HG03025 (cell line): Measurements from ENCODE around the gene IL9.

Experiments
- ATAC-seq: cut with Tn5 transposase; IDR thresholded peaks from one replicate; pipeline ENCODE4 v1.9.1; 2021; ENCODE audit warnings: mild to moderate bottlenecking, moderate library complexity; ENCODE audit not compliant: unreplicated experiment, low FRiP score

Gene IL9

DNA sequence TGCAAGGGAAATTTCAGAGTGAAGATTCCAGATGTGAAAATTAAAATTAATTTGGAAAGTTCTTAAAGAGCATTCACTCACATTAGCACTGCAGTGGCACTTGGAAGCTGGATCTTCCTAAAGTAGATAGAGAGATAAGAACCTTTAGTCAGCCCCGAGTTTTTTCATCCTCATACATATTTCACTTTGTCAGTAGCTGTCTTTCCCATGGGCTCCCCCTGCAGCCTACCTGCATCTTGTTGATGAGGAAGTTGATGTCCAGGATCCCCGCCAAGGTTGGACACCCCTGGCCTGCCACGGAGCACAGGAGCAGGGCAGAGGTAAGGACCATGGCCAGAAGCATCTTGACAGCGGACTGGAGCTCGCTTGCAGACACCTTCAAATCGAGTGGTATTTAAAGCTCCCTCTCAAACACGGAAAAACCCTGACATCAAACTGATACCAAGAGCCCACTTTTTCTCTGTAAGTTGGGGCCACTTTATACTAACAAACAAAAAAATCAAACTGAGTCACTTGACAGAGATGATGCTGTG, at the start of gene IL9:
IL9 (minus strand) TSS at position 368 of the 533 bp plus-strand sequence; CDS start at position 343, 25 bp downstream.
- no peak for ATAC-seq

DNA sequence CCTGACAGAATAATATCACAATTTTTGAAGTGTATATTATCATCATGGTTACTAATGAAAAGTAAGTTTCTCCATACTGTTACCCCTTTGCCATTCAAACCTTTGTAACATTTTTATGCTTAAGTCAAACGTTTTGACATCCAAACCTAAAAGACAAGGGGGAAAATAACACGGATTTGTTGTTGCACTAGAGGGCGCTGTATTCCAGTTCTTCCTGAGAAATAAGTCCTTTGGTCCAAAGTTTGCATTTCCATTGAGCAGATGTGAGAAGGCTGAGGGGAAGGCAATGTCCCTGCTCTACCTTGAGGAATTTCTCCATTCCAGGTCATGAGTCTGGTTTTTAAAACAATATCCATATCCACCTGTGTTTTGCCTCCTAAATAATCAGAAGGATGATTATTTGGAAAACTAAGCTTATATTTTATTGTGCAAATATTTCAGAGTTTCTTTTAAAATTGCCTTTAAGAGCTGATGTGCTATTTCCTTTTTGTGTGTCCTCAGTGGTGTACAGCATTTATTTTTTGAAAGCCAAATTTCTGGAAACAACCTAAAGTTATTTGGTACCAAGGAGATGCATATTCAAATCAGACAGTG, 49.4 kb upstream of the IL9 start:
- no peak for ATAC-seq

DNA sequence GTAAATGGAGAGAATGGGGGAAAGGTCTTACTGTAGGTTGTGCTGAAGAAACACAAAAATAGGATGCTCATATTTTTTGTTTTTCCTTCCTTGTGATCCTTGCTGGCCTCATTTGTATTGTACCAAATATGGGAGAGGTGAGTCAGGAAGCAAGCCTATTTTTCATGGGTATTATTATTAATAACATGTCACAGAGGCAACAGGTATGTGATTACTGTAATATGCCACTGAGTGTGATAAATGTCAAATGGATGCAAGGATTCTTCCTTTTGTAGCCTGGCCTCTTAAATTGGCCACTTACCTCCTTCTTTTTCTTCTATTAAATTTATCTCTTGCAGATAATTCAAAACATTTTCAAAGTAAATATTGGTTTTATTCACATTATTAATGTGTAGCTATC, 48.9 kb upstream of the IL9 start:
- ATAC-seq: no peak

DNA sequence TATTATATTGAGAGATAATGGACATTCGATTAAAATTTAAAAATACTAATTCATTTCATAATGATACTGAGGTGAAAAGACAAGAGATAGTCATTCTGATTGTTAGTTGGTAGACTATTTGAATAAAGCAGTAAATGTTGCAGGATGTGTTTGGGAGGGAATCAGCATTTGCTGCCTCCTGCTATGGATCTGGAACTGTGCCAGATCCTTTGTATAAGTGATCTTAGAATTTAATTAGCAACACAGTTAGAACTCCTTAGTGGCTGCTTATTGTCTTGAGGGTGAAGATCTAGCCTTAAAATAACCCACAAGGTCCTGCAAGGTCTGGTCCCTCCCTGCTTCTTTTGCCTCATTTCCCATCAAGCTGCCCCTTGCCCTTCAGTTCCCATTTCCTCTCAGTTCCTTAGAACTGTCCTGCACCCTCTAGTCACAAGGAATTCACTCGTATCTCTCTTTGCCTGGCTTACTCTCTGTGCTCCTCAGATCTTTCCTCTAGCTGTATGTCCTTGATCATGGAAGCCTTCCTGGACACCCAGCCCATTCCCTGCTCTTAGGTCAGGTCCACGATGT, 46.6 kb upstream of the IL9 start:
- ATAC-seq: no peak

DNA sequence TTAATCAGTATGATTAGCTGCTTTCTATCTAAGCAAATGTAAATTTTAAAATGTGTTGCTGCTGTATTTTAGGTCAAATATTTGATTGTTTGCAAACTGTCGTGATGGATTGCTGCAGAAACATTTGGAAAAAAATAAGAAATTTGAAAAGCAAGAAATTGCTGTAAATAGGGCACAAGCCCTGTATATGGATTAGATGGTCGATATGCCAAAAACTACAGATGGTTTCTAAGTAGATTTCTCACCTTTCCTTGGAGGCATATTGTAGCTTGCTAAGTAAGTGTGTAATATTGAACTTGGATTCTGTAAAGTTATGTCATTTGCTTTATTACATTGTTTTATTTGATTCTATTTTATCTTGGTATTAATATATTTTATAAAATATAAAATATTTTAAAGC, 46.1 kb upstream of the IL9 start:
- ATAC-seq: no peak

DNA sequence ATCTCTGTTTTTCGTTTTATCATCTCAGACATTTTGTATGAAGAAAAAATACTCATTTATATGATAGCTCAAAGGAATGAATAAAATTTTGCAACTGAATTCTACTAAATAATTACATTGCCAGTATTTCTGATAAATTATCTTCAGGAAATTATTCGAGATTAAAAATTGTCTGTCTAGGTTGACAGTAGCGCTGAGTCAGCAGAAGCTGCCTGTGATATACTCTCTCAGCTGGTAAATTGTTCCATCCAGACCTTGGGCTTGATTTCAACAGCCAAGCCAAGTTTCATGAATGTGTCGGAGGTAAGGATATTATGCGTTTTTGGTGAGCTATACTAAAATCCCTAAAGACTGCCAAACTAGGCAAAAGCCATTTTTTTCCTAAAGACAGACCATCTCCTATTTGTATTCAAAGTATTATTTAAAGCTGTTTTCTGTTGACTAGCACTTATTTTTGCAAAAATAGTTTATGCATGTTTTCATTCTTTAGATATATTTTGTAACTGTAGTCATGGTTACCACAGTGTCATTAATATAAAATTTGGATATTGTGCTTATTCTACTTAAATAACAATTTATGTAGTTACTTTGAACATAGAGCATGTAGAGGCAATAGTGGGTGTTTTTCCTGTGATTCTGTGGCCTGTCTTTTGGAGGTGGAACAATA, 41.7 kb upstream of the IL9 start:
- ATAC-seq: no peak

DNA sequence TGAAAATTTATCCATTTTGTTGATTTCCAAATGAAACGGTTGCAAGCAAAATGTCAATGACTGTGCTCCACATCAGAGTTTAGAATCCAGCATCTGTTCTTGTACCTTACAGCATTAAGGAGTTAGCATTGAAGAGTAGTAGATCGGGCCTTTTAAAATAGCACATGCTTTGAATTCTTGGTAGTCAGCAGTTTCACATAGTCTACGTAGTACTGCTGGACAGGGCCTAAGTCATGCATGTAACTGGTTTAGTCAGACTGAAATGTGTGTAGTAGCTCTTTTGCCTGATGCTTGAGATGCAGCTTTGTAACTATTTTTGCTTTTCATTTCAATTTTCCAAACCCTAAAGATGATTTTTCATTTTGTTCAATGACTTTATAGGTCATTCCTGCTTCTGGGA, 39.3 kb upstream of the IL9 start:
- ATAC-seq: no peak

DNA sequence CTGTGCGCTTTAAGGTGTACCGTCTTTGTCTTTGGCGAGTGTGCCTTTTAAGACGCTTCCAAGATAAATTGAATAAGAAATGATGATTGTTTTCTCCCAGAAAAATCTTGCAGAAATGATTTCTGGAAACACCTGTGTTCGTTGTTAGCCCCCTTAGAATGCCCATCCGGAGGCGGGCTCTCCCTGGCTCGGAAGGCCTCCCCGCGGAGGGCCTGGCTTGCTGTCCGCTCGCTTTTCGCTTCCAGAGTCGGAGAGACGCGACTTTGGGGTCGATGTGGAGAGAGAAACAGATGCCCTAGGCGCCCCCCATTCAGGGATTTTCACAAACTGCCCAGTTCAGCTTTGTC, 35.3 kb upstream of the IL9 start:
- no peak for ATAC-seq

DNA sequence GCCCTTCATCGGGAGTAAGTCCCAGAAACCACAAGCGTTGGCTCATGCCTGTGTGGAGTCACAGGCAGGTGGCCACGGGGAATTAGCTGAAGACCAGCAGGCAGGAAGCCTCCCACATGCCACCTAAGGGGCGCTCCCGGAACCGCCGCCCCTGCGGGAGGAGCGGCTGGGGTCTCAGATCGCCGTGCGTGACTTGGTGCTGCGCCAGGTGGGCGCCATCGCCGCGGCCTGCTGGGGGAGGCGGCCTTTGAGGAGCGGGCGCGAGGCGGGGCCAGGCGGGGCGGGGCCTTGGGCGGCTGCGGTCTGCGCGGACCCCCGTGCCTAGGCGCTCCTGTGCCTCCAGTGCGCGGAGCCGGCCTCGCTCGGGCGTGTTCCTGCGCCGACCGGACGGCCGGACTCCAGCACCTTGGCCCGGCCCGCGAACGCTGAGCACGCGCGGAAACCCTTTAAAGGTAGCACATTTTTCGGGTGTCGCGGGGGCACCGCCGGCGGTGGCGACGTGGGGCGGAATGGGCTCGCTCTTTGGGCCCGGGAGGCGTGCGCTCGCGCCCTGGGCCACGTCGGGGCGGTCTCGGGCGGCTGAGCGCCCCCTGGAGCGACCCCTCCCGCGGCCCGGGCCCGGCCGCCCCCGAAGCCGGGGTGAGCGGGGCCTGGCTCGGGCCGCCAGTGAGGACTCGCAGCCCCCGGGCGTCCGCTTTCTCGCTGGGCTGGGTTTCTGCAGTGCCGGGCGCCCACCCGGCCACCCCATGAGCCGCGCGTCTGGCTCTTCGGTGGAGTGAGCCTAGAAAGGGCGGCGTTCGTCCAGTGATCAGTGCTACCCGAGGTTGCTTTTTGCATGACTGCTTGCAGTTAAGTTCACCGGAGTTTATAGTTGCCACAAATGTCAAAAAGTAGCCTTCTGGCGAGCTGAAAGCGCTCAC, 34.6 kb upstream of the IL9 start:
- no peak for ATAC-seq

DNA sequence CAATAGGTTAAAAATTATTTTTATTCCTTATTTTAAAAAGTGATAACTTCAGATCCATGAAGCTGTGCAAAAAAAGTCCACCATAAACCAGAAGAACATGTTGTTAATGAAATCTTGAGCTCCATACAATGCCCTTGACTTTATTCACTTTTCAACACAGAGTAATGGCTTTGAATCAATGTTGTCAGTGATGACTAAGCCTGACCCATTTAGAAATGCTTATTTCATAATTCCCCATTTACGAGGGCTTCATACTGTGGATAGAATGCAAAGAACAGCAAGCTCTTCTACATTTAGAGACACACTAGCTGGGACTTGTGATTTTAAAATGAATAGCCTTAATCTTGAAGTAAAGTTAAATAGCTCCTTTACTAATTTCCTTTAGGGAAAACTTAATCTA, 25.7 kb upstream of the IL9 start:
- no peak for ATAC-seq

DNA sequence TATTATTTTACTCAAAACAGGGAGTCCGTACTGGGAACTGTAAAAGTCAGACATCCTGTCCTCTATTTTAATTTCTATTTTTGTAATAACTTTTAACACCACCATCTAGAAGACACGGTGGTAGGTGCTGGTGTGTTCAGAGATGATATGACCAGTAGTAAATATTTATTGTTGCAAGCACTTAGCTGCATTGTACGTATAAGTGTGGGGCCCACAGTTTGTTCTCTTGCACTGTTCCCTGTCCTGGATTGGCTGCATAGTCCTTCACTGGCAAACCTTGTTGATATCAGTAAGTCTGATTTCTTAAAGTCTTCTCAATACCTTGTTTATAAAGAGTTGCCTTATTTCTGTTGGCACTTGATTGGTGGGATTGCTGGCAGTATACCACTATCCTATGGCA, 24.6 kb upstream of the IL9 start:
- ATAC-seq: no peak

DNA sequence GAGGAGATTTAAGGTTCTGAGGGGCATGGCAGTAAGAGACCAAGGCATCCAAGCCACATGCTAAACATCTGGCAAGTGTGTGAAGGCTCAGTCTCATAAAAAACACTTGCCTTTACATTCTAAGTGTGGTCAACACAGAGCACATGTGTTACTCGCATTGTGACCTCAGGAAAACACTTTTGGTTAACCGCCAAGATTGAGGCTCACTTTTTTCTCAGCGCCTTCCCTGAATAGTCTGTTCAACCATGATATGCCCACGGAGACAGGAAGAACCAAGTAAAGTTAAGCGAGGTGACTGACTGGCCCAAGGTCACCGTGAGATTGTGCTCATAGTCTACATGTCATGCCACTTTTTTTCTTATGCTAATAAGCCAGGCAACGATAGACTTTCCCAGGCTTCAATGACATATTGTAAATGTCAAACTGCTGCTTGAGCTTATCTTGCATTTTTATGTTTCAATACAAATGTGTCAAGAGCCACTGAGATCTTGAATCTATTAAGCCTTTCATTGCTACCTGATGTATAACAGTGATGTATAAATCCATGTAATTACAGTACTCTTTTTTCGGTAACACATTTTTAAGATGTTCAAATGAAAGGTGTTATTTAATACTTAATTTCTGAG, 21.1 kb upstream of the IL9 start:
- no peak for ATAC-seq

DNA sequence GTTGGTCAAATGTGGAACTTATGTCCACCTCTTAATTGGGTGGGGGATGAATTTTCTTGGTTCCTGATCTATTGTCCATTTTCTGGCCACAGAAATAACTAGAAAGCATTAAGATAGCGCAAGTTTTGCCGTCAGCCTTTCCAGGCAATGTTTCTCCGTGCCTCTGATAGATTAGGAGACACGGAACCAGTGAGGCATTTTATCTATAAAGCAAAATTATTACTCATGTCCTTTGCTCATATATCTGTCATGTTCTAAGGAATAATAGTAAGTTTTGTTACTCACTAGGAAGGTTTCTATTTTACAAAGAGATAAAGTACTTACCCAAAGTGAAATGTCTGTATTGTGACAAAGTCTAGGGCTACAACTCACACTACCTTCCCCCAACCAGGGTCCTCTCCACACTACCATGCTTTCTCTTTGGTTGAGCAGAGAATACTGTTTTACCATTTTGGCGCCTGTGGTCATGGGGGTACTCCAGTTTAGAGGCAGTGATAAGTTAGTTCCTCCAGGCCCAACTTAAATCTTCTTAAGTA, 19.9 kb upstream of the IL9 start:
- ATAC-seq: no peak

DNA sequence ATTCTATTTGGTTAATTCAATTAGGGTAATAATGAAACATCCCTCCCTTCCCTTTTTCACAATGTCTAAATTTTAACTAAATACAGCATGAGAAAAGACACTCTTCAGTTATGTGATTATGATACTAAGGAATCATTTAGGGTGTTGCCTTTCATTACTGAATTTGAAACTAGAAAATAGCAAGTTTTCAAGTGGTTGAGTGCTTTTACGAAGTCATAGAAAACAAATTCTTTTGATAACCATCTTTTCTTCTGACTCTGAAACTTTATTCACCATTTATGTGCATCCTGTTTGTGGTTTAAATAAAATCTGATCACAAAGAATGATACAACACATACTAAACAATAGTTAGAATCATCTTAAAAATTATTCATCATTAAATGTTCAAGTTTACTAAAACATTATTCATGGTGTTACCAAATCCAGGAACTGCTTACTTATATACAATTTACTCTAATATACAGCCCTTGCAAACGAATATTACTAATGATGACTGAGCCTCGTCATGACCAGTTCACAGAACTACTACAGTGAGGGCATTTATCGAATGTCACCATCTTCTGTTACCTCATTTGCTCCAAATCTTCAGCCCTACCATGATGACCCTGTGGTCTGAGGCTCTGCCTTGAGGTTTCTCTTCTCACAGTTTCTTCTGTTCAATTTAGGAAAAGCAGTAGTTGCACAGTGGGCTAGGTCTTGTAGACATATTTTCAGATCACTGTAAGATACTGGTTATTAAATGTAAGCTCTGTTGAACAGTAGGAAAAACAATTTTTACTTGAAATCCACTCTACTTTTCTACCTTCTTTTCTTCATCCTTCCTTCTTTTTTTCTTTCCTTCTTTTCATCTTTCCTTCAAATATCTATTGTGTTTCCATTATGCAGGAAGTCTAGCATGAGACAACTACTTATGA, 18.3 kb upstream of the IL9 start:
- no peak for ATAC-seq

DNA sequence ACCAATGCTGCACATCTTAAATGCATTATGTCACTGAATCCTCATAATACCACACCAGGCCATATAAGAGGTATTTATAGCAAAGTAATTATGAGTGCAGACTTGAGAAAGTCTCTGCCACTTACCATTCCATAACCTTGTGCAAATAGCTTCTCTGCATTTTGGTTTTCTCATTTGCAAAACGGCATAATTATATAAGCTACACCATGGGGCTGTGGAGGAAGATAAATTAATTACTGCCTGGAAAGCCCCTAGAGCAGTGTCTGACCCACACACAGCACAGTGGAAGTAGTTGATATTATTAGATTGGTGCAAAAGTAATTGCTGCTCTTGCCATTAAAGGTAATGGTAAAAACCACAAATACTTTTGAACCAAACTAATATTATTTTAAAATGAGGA, 9.5 kb upstream of the IL9 start:
- no peak for ATAC-seq

DNA sequence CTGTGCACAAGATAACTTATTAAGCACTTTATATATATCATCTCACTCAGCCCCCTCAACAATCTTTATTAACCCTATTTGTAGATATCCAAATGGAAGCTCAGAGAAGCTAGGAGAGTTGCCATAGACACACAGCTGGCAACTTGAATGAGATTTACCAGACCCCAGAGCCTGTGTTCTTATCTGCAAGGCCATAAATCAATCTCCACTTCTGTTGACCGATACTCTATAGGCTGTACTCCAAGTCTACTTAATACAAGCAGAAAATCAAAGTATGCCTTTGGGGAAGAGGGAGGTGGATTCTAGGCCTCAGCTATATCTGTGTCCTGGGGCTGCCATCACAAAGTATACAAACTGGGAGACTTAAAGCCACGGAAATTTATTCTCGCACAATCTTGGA, 6.0 kb upstream of the IL9 start:
- no peak for ATAC-seq

DNA sequence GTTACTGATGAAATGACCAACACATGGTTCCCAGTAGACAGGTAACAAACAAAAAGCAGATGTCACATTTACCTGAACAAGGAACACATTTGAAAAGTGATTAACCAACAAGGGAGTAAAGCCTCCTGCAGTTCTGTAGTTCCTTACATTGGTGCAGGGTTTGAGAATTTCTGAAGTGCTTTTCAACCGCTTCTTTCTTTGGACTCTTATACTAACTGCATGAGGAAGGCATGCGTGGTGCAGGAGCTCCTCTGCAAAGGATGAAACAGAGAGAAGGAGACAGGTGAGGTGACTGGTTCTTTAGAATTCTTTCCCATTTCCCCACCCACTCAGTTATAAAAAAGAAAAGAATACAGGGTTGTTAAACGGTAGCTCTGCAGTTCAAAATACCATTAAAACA, 4.6 kb upstream of the IL9 start:
- ATAC-seq: no peak

DNA sequence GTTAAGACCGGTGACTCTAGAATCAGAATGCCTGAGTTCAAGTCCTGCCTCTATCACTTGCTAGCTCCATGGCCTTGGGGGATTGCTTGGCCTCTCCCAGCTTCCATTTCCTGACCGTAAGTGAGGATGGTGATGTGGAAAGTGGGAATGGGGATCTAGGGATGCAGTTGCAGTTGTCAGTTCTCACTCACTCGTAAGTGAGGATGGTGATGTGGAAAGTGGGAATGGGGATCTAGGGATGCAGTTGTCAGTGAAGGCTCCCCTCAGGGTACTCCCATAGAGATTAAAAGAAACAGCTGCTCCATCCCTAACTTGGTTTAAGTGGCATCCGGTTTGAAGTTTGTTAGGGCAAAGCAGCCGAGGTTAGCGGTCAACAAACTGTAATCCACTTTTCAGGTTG, 3.0 kb upstream of the IL9 start:
- ATAC-seq: no peak

DNA sequence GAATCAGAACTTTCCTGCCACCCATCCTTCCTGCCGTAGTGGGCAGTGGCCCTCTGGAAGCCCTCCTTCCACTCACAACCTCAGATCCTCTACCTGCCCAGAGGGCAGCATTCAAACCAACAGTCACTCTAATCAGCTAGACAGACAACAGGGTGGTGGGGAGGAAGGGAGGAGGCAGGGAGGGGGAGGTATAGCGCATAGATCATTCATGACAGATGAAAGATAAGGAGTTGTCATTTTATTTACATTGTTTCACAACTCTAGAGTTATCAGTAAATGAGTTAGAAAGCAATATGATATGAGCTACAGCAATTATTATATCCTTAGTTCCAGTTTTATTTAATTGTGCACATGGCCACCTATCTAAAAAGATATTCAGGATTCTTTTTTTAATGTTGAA, 852 bp downstream of the IL9 start:
- no peak for ATAC-seq
